H1 (cell line): ENCODE results near the gene FBXO2. TPM values are rescaled to one million over a fixed set of nuclear protein-coding genes. Genes with fewer than 3 reads are reported as not detected.

Source experiments
- CBX5 ChIP-seq: fragments of 300-800, 300-1000 bp; sonication (generic); IDR thresholded peaks from 2 replicates; pipeline ENCODE4 v1.7.1; 2016; ENCODE audit warnings: antibody characterized with exemption, low read length, low read depth
- NRF1 ChIP-seq: IDR thresholded peaks from 2 replicates; pipeline ENCODE4 v1.6.1; 2011; ENCODE audit warnings: mild to moderate bottlenecking, low read depth, low read length, improper control_type of control experiment
- SP4 ChIP-seq: IDR thresholded peaks from 2 replicates; pipeline ENCODE4 v1.6.1; 2012; ENCODE audit warnings: low read length, inconsistent platforms
- polyA plus RNA-seq, 7 experiments: library from polyadenylated mRNA; depleted of rRNA in 3 of 7; stranded (reverse) in 5 of 7; unstranded in 2 of 7; fragments of >200 nt in 5 of 7; fragments of 200-250 nt in 2 of 7; gene quantifications; 1 replicate in 5 of 7; 2 replicates in 1 of 7; 4 replicates in 1 of 7; pipeline versions ENCODE4 v1.2.1 to v1.2.3, GENCODE V29; 2011 to 2013; ENCODE audit warnings: missing spikeins in 2 of 7, mixed read lengths in 2 of 7
- total RNA-seq: library from RNA; stranded (reverse); fragmentation: NEBNext Ultra II Directional; extraction: Animal tissue kit (Norgen Biotek cat#: 25700); gene quantifications from 2 replicates; pipeline ENCODE4 v1.2.1, GENCODE V29; 2021

Gene FBXO2
- total and polyA plus RNA-seq, 2 of the 8 experiments (the other 6 are each of a cell fraction or from before 2014, with no cell fraction given), result 51.3 to 57.9 TPM

DNA sequence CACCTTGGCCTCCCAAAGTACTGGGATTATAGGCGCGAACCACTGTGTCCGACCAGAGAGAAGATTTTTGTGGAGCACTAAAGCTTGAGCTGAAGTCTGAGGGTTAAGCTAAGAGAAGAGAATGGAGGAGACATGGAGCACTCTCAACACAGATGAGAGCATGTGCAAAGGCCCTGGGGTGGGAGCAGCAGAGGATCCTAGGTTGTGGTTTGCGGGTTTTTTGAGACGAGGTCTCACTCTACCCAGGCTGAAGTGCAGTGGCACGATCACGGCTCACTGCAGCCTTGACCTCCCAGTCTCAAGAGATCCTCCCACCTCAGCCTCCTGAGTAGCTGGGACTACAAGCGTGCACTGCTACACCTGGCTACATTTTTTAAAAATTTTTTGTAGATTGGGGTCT, 30.5 kb downstream of the FBXO2 start (continued):
- TF ChIP-seq CBX5 (no peak), SP4 (no peak), NRF1 (no peak)
